GM12873 (cell line): Measurements from ENCODE around the gene TBCA.

Experiments
- CTCF ChIP-seq: IDR thresholded peaks from 2 replicates; pipeline ENCODE4 v1.5.1; 2012; ENCODE audit warnings: low read depth, mild to moderate bottlenecking, moderate library complexity, low read length, control low read depth; ENCODE audit not compliant: insufficient read depth; ENCODE audit errors: missing control alignments

The TBCA gene

GRCh38 chr5:77663090-77663863 lies 112.9 kb downstream of the TBCA start:
- no peak for TF ChIP-seq CTCF

GRCh38 chr5:77662635-77663034 lies 113.5 kb downstream of the TBCA start:
- TF ChIP-seq CTCF = no peak

- TF ChIP-seq CTCF = no peak
Measured at GRCh38 chr5:77658662-77659061, 117.5 kb downstream of the TBCA start.

GRCh38 chr5:77651343-77651742 lies 124.8 kb downstream of the TBCA start:
- TF ChIP-seq CTCF = no peak

- no peak for TF ChIP-seq CTCF
Measured at GRCh38 chr5:77650686-77651085, 125.5 kb downstream of the TBCA start.

- no peak for TF ChIP-seq CTCF
Measured at GRCh38 chr5:77649776-77650175, 126.4 kb downstream of the TBCA start.

- TF ChIP-seq CTCF = no peak
Measured at GRCh38 chr5:77645995-77646639, 130.0 kb downstream of the TBCA start.
